K562 (cell line): ENCODE measurements around the gene PAIP2. TPM values are rescaled to one million over a fixed set of nuclear protein-coding genes. Genes with fewer than 3 reads are reported as not detected.

ENCODE experiments used
- DDX20 ChIP-seq: fragments of 450-650 bp; IDR thresholded peaks from 2 replicates; pipeline ENCODE4 v1.6.1; 2016; ENCODE audit warnings: missing genetic modification characterization, low read depth, mild to moderate bottlenecking, missing compliant biosample characterization, moderate library complexity
- ETV5 ChIP-seq: sonication (generic); formaldehyde crosslinking; IDR thresholded peaks from 2 replicates; pipeline ENCODE4 v1.4.0; 2020; ENCODE audit warnings: low read depth, mild to moderate bottlenecking, missing genetic modification reagents
- GABPA ChIP-seq: fragments of 200-800 bp; sonication (Bioruptor generic); conservative IDR thresholded peaks from 2 replicates; pipeline ENCODE4 v1.6.1; 2016; ENCODE audit warnings: low read depth, missing genetic modification characterization, missing compliant biosample characterization
- MAZ ChIP-seq, 2 experiments: fragments of 450-650 bp in 1 of 2; sonication (generic) in 1 of 2; formaldehyde crosslinking; IDR thresholded peaks in 1 of 2; conservative IDR thresholded peaks in 1 of 2; 2 replicates each; pipeline versions ENCODE4 v1.4.0 to v1.5.0; 2020; ENCODE audit warnings: mild to moderate bottlenecking in 1 of 2, missing genetic modification reagents in 1 of 2
- RBM15 ChIP-seq: fragments of 200-400 bp; formaldehyde crosslinking; IDR thresholded peaks from 2 replicates; pipeline ENCODE4 v1.6.1; 2018; ENCODE audit warnings: mild to moderate bottlenecking, low read length, moderate library complexity; ENCODE audit not compliant: insufficient read depth
- ZKSCAN1 ChIP-seq: fragments of 150-350 bp; IDR thresholded peaks from 2 replicates; pipeline ENCODE4 v1.6.1; 2016; ENCODE audit warnings: low read depth, low read length
- ZNF583 ChIP-seq: fragments of 250-450 bp; sonication (Bioruptor Pico); IDR thresholded peaks from 2 replicates; pipeline ENCODE4 v1.4.0; 2020
- ZNF76 ChIP-seq: fragments of 250-450 bp; sonication (Bioruptor Pico); IDR thresholded peaks from 2 replicates; pipeline ENCODE4 v1.4.0; 2020; ENCODE audit warnings: mild to moderate bottlenecking, moderate library complexity, borderline replicate concordance
- polyA plus RNA-seq, 8 experiments: library from polyadenylated mRNA; depleted of rRNA in 4 of 8; stranded (reverse) in 5 of 8; unstranded in 3 of 8; fragments of >200 nt; fragmentation: Nextera tagmentation in 2 of 8; fragmentation: Illumina TruSeq in 1 of 8; extraction: Ambion mirVana in 2 of 8; extraction: Trizol in 1 of 8; gene quantifications; 2 replicates each; pipeline versions ENCODE4 v1.2.1 to v1.2.3, GENCODE V29; 2011 to 2014; ENCODE audit warnings: inconsistent platforms in 1 of 8, missing spikeins in 1 of 8
- total RNA-seq, 7 experiments: library from RNA; depleted of rRNA in 6 of 7; stranded (reverse); fragments of >200 nt in 6 of 7; fragmentation: Illumina TruSeq in 2 of 7; extraction: Trizol in 2 of 7; gene quantifications; 2 replicates each; pipeline versions ENCODE4 v1.2.1 to v1.2.3, GENCODE V29; 2011 to 2021; ENCODE audit warnings: low replicate concordance in 1 of 7
- TF ChIP-seq, protein P1 (sequence below): fragments of 450-650 bp; IDR thresholded peaks from 2 replicates; pipeline ENCODE4 v1.6.1; 2016; ENCODE audit warnings: low read depth
- TF ChIP-seq, protein P2 (sequence below): fragments of 250-450 bp; sonication (Bioruptor Pico); IDR thresholded peaks from 2 replicates; pipeline ENCODE4 v1.9.0; 2021; ENCODE audit warnings: mild to moderate bottlenecking
- TF ChIP-seq, protein P3 (sequence below), 2 experiments: fragments of 450-650 bp; IDR thresholded peaks; 2 replicates each; pipeline ENCODE4 v1.6.1; 2016
- TF ChIP-seq, protein P4 (sequence below): fragments of 450-650 bp; IDR thresholded peaks from 2 replicates; pipeline ENCODE4 v1.6.1; 2014; ENCODE audit warnings: low read depth, mild to moderate bottlenecking, moderate library complexity, borderline replicate concordance
- TF ChIP-seq, protein P5 (sequence below): sonication (generic); formaldehyde crosslinking; IDR thresholded peaks from 2 replicates; pipeline ENCODE4 v1.4.0; 2020; ENCODE audit warnings: mild to moderate bottlenecking, missing genetic modification reagents

The PAIP2 gene
- total and polyA plus RNA-seq, 9 of the 15 experiments (the other 6 are each of a cell fraction or from before 2014, with no cell fraction given): 78.3 to 187 (median 128) TPM

DNA sequence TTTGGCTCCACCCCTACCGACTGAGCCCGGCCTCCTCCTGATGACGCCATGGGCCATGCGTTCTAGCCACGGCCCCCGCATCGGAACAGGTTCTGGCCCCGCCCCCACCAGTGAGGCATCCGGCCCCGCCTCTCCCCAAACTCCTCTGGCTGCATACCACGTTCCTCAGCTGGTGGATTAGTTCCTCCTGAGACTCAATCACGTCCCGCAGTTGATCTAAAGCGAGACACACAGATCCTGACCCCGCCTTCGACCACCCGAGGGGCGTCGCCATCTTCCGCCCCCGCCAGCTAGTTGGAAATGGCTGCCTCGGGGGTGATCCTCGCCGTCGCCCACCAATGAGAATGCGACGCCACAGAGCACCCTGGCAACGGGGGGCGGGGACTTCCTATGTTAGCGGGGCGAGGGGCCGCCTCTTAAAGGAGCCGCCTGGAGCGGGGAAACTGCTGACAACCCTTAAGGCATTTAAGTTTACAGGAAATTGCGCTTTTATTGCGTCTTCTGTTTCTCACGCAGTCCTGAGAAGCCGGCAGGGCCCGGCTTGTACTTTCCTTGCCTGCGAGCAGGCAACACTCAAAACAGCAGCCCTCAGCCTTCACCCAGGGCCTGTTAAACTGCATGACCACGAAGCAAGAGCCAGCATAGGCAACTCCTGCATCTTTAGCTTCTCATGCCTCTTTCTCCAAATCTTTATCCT, 62.3 kb downstream of the PAIP2 start, which contains the start of gene SPATA24 (continued):
- TF ChIP-seq, protein P1, sequence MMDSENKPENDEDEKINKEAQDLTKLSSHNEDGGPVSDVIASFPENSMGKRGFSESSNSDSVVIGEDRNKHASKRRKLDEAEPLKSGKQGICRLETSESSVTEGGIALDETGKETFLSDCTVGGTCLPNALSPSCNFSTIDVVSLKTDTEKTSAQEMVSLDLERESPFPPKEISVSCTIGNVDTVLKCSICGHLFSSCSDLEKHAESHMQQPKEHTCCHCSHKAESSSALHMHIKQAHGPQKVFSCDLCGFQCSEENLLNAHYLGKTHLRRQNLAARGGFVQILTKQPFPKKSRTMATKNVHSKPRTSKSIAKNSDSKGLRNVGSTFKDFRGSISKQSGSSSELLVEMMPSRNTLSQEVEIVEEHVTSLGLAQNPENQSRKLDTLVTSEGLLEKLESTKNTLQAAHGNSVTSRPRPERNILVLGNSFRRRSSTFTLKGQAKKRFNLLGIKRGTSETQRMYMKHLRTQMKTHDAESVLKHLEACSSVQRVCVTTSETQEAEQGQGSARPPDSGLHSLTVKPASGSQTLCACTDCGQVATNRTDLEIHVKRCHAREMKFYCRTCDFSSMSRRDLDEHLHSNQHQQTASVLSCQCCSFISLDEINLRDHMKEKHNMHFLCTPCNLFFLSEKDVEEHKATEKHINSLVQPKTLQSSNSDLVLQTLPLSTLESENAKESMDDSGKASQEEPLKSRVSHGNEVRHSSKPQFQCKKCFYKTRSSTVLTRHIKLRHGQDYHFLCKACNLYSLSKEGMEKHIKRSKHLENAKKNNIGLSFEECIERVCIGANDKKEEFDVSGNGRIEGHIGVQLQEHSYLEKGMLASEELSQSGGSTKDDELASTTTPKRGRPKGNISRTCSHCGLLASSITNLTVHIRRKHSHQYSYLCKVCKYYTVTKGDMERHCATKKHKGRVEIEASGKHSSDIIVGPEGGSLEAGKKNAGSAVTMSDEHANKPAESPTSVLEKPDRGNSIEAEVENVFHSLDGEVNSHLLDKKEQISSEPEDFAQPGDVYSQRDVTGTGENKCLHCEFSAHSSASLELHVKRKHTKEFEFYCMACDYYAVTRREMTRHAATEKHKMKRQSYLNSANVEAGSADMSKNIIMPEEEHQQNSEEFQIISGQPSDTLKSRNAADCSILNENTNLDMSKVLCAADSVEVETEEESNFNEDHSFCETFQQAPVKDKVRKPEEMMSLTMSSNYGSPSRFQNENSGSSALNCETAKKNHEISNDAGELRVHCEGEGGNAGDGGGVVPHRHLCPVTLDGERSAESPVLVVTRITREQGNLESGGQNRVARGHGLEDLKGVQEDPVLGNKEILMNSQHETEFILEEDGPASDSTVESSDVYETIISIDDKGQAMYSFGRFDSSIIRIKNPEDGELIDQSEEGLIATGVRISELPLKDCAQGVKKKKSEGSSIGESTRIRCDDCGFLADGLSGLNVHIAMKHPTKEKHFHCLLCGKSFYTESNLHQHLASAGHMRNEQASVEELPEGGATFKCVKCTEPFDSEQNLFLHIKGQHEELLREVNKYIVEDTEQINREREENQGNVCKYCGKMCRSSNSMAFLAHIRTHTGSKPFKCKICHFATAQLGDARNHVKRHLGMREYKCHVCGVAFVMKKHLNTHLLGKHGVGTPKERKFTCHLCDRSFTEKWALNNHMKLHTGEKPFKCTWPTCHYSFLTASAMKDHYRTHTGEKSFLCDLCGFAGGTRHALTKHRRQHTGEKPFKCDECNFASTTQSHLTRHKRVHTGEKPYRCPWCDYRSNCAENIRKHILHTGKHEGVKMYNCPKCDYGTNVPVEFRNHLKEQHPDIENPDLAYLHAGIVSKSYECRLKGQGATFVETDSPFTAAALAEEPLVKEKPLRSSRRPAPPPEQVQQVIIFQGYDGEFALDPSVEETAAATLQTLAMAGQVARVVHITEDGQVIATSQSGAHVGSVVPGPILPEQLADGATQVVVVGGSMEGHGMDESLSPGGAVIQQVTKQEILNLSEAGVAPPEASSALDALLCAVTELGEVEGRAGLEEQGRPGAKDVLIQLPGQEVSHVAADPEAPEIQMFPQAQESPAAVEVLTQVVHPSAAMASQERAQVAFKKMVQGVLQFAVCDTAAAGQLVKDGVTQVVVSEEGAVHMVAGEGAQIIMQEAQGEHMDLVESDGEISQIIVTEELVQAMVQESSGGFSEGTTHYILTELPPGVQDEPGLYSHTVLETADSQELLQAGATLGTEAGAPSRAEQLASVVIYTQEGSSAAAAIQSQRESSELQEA: no peak
- peak; percentile 76; the same call in 1 of the 2 replicates for TF ChIP-seq ETV5
- TF ChIP-seq ZNF583 (CRISPR knock-in tag): no peak
- no peak for TF ChIP-seq RBM15
- TF ChIP-seq, protein P2, sequence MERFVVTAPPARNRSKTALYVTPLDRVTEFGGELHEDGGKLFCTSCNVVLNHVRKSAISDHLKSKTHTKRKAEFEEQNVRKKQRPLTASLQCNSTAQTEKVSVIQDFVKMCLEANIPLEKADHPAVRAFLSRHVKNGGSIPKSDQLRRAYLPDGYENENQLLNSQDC: no peak
- TF ChIP-seq, protein P3, sequence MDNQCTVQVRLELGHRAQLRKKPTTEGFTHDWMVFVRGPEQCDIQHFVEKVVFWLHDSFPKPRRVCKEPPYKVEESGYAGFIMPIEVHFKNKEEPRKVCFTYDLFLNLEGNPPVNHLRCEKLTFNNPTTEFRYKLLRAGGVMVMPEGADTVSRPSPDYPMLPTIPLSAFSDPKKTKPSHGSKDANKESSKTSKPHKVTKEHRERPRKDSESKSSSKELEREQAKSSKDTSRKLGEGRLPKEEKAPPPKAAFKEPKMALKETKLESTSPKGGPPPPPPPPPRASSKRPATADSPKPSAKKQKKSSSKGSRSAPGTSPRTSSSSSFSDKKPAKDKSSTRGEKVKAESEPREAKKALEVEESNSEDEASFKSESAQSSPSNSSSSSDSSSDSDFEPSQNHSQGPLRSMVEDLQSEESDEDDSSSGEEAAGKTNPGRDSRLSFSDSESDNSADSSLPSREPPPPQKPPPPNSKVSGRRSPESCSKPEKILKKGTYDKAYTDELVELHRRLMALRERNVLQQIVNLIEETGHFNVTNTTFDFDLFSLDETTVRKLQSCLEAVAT (IDR thresholded peaks at IDR 0.05): no peak
- TF ChIP-seq ZNF76 (CRISPR knock-in tag): no peak
- TF ChIP-seq MAZ (CRISPR knock-in tag; conservative IDR thresholded peaks at IDR 0.05 in 1 of 2, IDR thresholded peaks at IDR 0.05 in 1 of 2): peak; percentile 87 to 93
- TF ChIP-seq, protein P4, sequence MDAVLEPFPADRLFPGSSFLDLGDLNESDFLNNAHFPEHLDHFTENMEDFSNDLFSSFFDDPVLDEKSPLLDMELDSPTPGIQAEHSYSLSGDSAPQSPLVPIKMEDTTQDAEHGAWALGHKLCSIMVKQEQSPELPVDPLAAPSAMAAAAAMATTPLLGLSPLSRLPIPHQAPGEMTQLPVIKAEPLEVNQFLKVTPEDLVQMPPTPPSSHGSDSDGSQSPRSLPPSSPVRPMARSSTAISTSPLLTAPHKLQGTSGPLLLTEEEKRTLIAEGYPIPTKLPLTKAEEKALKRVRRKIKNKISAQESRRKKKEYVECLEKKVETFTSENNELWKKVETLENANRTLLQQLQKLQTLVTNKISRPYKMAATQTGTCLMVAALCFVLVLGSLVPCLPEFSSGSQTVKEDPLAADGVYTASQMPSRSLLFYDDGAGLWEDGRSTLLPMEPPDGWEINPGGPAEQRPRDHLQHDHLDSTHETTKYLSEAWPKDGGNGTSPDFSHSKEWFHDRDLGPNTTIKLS: peak; percentile 63
- peak; percentile 77 for TF ChIP-seq GABPA (tag)
- TF ChIP-seq DDX20: no peak
- TF ChIP-seq ZKSCAN1: 0 out of 2 replicates have a peak, but pooled peaks have one; percentile 32
- TF ChIP-seq, protein P5, sequence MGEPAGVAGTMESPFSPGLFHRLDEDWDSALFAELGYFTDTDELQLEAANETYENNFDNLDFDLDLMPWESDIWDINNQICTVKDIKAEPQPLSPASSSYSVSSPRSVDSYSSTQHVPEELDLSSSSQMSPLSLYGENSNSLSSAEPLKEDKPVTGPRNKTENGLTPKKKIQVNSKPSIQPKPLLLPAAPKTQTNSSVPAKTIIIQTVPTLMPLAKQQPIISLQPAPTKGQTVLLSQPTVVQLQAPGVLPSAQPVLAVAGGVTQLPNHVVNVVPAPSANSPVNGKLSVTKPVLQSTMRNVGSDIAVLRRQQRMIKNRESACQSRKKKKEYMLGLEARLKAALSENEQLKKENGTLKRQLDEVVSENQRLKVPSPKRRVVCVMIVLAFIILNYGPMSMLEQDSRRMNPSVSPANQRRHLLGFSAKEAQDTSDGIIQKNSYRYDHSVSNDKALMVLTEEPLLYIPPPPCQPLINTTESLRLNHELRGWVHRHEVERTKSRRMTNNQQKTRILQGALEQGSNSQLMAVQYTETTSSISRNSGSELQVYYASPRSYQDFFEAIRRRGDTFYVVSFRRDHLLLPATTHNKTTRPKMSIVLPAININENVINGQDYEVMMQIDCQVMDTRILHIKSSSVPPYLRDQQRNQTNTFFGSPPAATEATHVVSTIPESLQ (CRISPR knock-in tag): no peak
